Nephron (organoid): ENCODE results near the gene LRRC3.

Source experiments
- H3K27ac Mint-ChIP-seq, 3 experiments: 2 replicates each; pipeline ENCODE4 v1.8.0; 2020; ENCODE audit warnings: mixed read lengths in 3 of 3, mild to moderate bottlenecking in 2 of 3, moderate library complexity in 1 of 3
- H3K27me3 Mint-ChIP-seq: 2 replicates; pipeline ENCODE4 v1.8.0; 2021; ENCODE audit warnings: low read depth, mild to moderate bottlenecking, moderate library complexity, mixed read lengths
- H3K36me3 Mint-ChIP-seq: 2 replicates; pipeline ENCODE4 v1.8.0; 2020; ENCODE audit warnings: low read depth, mixed read lengths
- H3K4me1 Mint-ChIP-seq: 2 replicates; pipeline ENCODE4 v1.8.0; 2020; ENCODE audit warnings: mixed read lengths
- H3K4me3 Mint-ChIP-seq, 3 experiments: 2 replicates each; pipeline ENCODE4 v1.8.0; 2020; ENCODE audit warnings: mild to moderate bottlenecking in 3 of 3, mixed read lengths in 3 of 3, moderate library complexity in 2 of 3
- H3K9me3 Mint-ChIP-seq: 2 replicates; pipeline ENCODE4 v1.8.0; 2020; ENCODE audit warnings: mixed read lengths
- CTCF ChIP-seq, 3 experiments: fragments of 200-600 bp; sonication (generic); IDR thresholded peaks; one replicate each; pipeline ENCODE4 v1.5.0; 2021; ENCODE audit warnings: antibody characterized with exemption in 3 of 3; ENCODE audit not compliant: unreplicated experiment in 3 of 3

The LRRC3 gene

GRCh38 chr21:44495611-44496563 is 40.6 kb downstream of the LRRC3 start:
- Mint-ChIP-seq H3K4me3 (no peak overlapping the region), H3K4me1 (peaks cover 19% of the 10 kb centered on the region), H3K9me3 (peaks cover 22% of the 10 kb centered on the region), H3K36me3 (peaks cover 19% of the 10 kb centered on the region), H3K27me3 (peaks cover 26% of the 10 kb centered on the region), H3K27ac (no peak overlapping the region)
- no peak for TF ChIP-seq CTCF (IDR thresholded peaks at IDR 0.05; ENCODE audit: unreplicated experiment in 3 of 3)

- peak overlapping the region in 2 of 3 experiments; percentile 23 to 51 for H3K27ac Mint-ChIP-seq
- peaks cover 26% of the 10 kb centered on the region for H3K27me3 Mint-ChIP-seq
- no peak overlapping the region for H3K4me3 Mint-ChIP-seq
- H3K9me3 Mint-ChIP-seq, result peaks cover 18% of the 10 kb centered on the region
- H3K4me1 Mint-ChIP-seq, result peaks cover 19% of the 10 kb centered on the region
- no peak for TF ChIP-seq CTCF (IDR thresholded peaks at IDR 0.05; ENCODE audit: unreplicated experiment in 3 of 3)
- peaks cover 17% of the 10 kb centered on the region for H3K36me3 Mint-ChIP-seq
Measured at GRCh38 chr21:44496564-44497550, 41.5 kb downstream of the LRRC3 start.

GRCh38 chr21:44497703-44498126 is 42.4 kb downstream of the LRRC3 start:
- Mint-ChIP-seq H3K27ac (peak overlapping the region in 1 of 3 experiments; percentile 51), H3K4me1 (peaks cover 19% of the 10 kb centered on the region), H3K9me3 (peaks cover 10% of the 10 kb centered on the region), H3K4me3 (no peak overlapping the region), H3K36me3 (peaks cover 9% of the 10 kb centered on the region), H3K27me3 (peaks cover 26% of the 10 kb centered on the region)
- TF ChIP-seq CTCF (IDR thresholded peaks at IDR 0.05; ENCODE audit: unreplicated experiment in 3 of 3), result no peak

GRCh38 chr21:44498280-44499210 is 43.2 kb downstream of the LRRC3 start:
- Mint-ChIP-seq H3K9me3 (peaks cover 5% of the 10 kb centered on the region), H3K4me1 (peaks cover 19% of the 10 kb centered on the region), H3K27me3 (peaks cover 26% of the 10 kb centered on the region), H3K36me3 (peaks cover 4% of the 10 kb centered on the region), H3K4me3 (no peak overlapping the region), H3K27ac (no peak overlapping the region)
- TF ChIP-seq CTCF (IDR thresholded peaks at IDR 0.05; ENCODE audit: unreplicated experiment in 3 of 3), result no peak

- TF ChIP-seq CTCF (IDR thresholded peaks at IDR 0.05; ENCODE audit: unreplicated experiment in 3 of 3), result no peak
- Mint-ChIP-seq H3K36me3 (peaks cover 4% of the 10 kb centered on the region), H3K4me1 (peaks cover 19% of the 10 kb centered on the region), H3K9me3 (peaks cover 5% of the 10 kb centered on the region), H3K27ac (no peak overlapping the region), H3K4me3 (no peak overlapping the region), H3K27me3 (peaks cover 26% of the 10 kb centered on the region)
Measured at GRCh38 chr21:44499211-44499560, 43.9 kb downstream of the LRRC3 start.
